ENCODE measurements around the gene AFG3L2.
A peak's percentile ranks its signal among the peaks of the same experiment; 100 is the strongest.

AFG3L2 gene

DNA sequence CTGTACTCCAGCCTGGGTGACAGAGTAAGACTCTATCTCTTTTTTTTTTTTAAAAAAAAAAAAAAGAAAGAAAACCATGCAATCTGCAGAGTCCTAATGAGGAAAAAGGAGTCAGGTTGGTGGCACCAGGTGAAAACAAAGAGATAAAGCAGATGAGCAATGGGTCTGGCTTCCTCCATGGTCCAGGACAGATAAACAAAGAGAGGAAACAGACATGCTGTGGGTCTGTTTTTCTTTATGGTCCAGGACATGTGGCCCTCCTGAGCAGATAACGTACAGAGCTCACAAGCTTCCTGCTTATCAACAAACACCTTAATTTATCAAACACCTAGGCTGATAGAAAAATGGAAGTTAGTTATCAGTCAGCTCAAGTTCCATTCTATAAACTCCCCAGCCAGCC is 93.4 kb downstream of the AFG3L2 start:
- no peaks in the 10 kb centered on the region for H3K9me3 ChIP-seq (ENCODE audit: control insufficient read depth in 5 of 5, low read length in 5 of 5)
- H3K27ac ChIP-seq (ENCODE audit: low read depth, low read length) = no peak overlapping the region
- peaks cover 0 to 8% (median 0%) of the 10 kb centered on the region in 5 donors for H3K27me3 ChIP-seq (ENCODE audit: control insufficient read depth in 5 of 5, insufficient read depth in 4 of 5, low read length in 5 of 5)
- H3K4me1 ChIP-seq (ENCODE audit: control insufficient read depth in 5 of 5, insufficient read depth in 5 of 5, low read length in 5 of 5) = peaks cover 5 to 29% (median 24%) of the 10 kb centered on the region in 5 donors
- no peak overlapping the region for H3K4me3 ChIP-seq (ENCODE audit: low read depth in 1 of 5, low read length in 5 of 5)
- H3K9ac ChIP-seq (ENCODE audit: low read length in 5 of 5) = no peak overlapping the region
- no peaks in the 10 kb centered on the region for H3K36me3 ChIP-seq (ENCODE audit: control insufficient read depth in 5 of 5, insufficient read depth in 5 of 5, low read length in 5 of 5)

DNA sequence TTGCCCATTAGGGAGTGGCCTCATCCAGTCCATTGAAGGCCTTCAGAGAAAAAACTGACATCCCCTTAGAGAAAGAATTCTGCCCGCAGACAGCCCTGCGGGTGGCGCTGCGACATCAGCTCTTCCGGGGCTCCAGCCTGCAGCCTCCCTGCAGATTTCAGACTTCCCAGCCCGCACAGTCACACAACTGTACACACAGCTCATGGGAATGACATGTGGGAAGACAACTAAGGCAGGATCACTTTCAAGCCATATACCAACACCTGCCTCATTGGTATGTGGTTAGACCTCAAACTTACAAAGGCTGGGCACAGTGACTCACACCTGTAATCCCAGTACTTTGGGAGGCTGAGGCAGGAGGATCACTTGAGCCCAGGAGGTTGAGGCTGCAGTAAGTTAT is 93.8 kb downstream of the AFG3L2 start:
- Histone ChIP-seq H3K9me3 (ENCODE audit: control insufficient read depth in 5 of 5, low read length in 5 of 5) (no peaks in the 10 kb centered on the region), H3K27me3 (ENCODE audit: control insufficient read depth in 5 of 5, insufficient read depth in 4 of 5, low read length in 5 of 5) (peaks cover 0 to 8% (median 0%) of the 10 kb centered on the region in 5 donors), H3K4me1 (ENCODE audit: control insufficient read depth in 5 of 5, insufficient read depth in 5 of 5, low read length in 5 of 5) (peaks cover 6 to 29% (median 24%) of the 10 kb centered on the region in 5 donors), H3K27ac (ENCODE audit: low read depth, low read length) (no peak overlapping the region), H3K4me3 (ENCODE audit: low read depth in 1 of 5, low read length in 5 of 5) (no peak overlapping the region), H3K36me3 (ENCODE audit: control insufficient read depth in 5 of 5, insufficient read depth in 5 of 5, low read length in 5 of 5) (no peaks in the 10 kb centered on the region), H3K9ac (ENCODE audit: low read length in 5 of 5) (no peak overlapping the region)

GRCh38 chr18:12282442-12283039 is 94.5 kb downstream of the AFG3L2 start:
- Histone ChIP-seq H3K4me3 (ENCODE audit: low read depth in 1 of 5, low read length in 5 of 5) (no peak overlapping the region), H3K27ac (ENCODE audit: low read depth, low read length) (no peak overlapping the region), H3K4me1 (ENCODE audit: control insufficient read depth in 5 of 5, insufficient read depth in 5 of 5, low read length in 5 of 5) (peaks cover 5 to 25% (median 24%) of the 10 kb centered on the region in 5 donors), H3K9me3 (ENCODE audit: control insufficient read depth in 5 of 5, low read length in 5 of 5) (no peaks in the 10 kb centered on the region), H3K9ac (ENCODE audit: low read length in 5 of 5) (no peak overlapping the region), H3K27me3 (ENCODE audit: control insufficient read depth in 5 of 5, insufficient read depth in 4 of 5, low read length in 5 of 5) (peaks cover 0 to 5% (median 0%) of the 10 kb centered on the region in 5 donors), H3K36me3 (ENCODE audit: control insufficient read depth in 5 of 5, insufficient read depth in 5 of 5, low read length in 5 of 5) (no peaks in the 10 kb centered on the region)

GRCh38 chr18:12281861-12282260 is 95.2 kb downstream of the AFG3L2 start:
- Histone ChIP-seq H3K9ac (ENCODE audit: low read length in 5 of 5) (no peak overlapping the region), H3K27me3 (ENCODE audit: control insufficient read depth in 5 of 5, insufficient read depth in 4 of 5, low read length in 5 of 5) (no peaks in the 10 kb centered on the region), H3K27ac (ENCODE audit: low read depth, low read length) (no peak overlapping the region), H3K36me3 (ENCODE audit: control insufficient read depth in 5 of 5, insufficient read depth in 5 of 5, low read length in 5 of 5) (no peaks in the 10 kb centered on the region), H3K9me3 (ENCODE audit: control insufficient read depth in 5 of 5, low read length in 5 of 5) (no peaks in the 10 kb centered on the region), H3K4me3 (ENCODE audit: low read depth in 1 of 5, low read length in 5 of 5) (no peak overlapping the region), H3K4me1 (ENCODE audit: control insufficient read depth in 5 of 5, insufficient read depth in 5 of 5, low read length in 5 of 5) (peaks cover 5 to 21% (median 20%) of the 10 kb centered on the region in 5 donors)

DNA sequence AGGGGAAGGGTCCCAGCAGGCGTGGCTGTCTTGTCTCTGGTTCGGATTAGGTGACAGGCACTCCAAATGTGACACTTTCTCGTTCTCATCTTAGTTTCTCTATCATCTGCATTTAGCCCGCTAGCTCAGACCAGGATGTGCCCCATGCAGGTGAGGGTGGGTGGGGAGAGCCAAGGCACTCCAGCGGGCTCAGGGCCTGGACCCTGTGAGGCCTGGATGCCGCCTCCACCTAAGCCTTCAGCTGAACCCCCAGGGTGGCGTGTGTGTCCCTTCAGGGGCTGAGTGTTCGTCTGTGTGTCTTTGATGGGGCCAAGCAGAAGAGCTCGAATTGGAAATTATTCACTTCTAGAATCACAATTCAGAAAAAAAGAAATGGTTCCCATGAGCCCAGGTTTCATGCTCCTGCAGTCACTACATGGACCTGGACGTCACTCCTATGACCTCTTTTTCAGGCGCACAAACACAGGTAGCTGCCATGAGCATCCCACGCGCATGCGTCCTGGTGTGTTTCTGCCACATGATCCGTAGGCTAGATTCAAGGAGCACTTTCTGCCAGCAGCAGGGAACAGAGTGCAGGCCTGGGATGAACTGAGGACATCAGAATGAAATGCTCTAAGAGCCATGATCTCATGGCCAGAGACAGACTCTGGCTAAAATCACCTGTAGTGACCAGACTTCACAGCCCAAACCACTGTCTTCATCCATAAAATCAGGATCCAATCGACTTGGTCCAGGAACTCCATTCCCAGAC is 97.1 kb downstream of the AFG3L2 start:
- Histone ChIP-seq H3K27ac (ENCODE audit: low read depth, low read length) (peak overlapping the region; percentile 97), H3K4me1 (ENCODE audit: control insufficient read depth in 5 of 5, insufficient read depth in 5 of 5, low read length in 5 of 5) (peaks cover 5 to 21% (median 20%) of the 10 kb centered on the region in 5 donors), H3K36me3 (ENCODE audit: control insufficient read depth in 5 of 5, insufficient read depth in 5 of 5, low read length in 5 of 5) (peaks cover 0 to 2% (median 0%) of the 10 kb centered on the region in 5 donors), H3K9ac (ENCODE audit: low read length in 5 of 5) (peak overlapping the region; percentile 60 to 94 (median 66)), H3K27me3 (ENCODE audit: control insufficient read depth in 5 of 5, insufficient read depth in 4 of 5, low read length in 5 of 5) (no peaks in the 10 kb centered on the region), H3K9me3 (ENCODE audit: control insufficient read depth in 5 of 5, low read length in 5 of 5) (no peaks in the 10 kb centered on the region), H3K4me3 (ENCODE audit: low read depth in 1 of 5, low read length in 5 of 5) (peak overlapping the region in 3 of 5 donors; percentile 22 to 54 (median 46))
